WTC11 (cell line): ENCODE data around the gene KRT6A. TPM values are rescaled to one million over a fixed set of nuclear protein-coding genes. Genes with fewer than 3 reads are reported as not detected.

Source experiments
- ATAC-seq: fragments of 200-7000 bp; cut with Tn5 transposase; 2 replicates; pipeline ENCODE4 v1.10.0; 2021; ENCODE audit warnings: mild to moderate bottlenecking, moderate library complexity
- CTCF ChIA-PET: fragments of 300-600 bp; sonication (Branson Sonifier 250); formaldehyde crosslinking; loops from one replicate; lab custom pipeline; 2021; ENCODE audit warnings: antibody characterized with exemption; lab: Charles Lee
- POLR2A ChIA-PET: fragments of 350-600 bp; sonication (Branson Sonifier 250); formaldehyde crosslinking; loops from one replicate; lab custom pipeline; 2021; ENCODE audit warnings: antibody characterized with exemption; lab: Charles Lee
- DNase-seq: peaks from one replicate; pipeline ENCODE4 v3.0.0; 2021; ENCODE audit warnings: low spot score
- H3K27ac Mint-ChIP-seq: 2 replicates; pipeline ENCODE4 v1.8.0; 2021; ENCODE audit warnings: mixed read lengths
- H3K27me3 Mint-ChIP-seq: 2 replicates; pipeline ENCODE4 v1.8.0; 2021; ENCODE audit warnings: low read depth, mild to moderate bottlenecking, moderate library complexity, mixed read lengths
- H3K36me3 Mint-ChIP-seq: 2 replicates; pipeline ENCODE4 v1.8.0; 2021; ENCODE audit warnings: mixed read lengths
- H3K4me1 Mint-ChIP-seq: 2 replicates; pipeline ENCODE4 v1.8.0; 2022; ENCODE audit warnings: mixed read lengths
- H3K4me3 Mint-ChIP-seq: 2 replicates; pipeline ENCODE4 v1.8.0; 2021; ENCODE audit warnings: mild to moderate bottlenecking, moderate library complexity, mixed read lengths
- H3K9me3 Mint-ChIP-seq: 2 replicates; pipeline ENCODE4 v1.8.0; 2021; ENCODE audit warnings: mixed read lengths
- AFF4 ChIP-seq: sonication (generic); formaldehyde crosslinking; IDR thresholded peaks from 2 replicates; pipeline ENCODE4 v1.8.1; 2023; ENCODE audit warnings: mild to moderate bottlenecking, missing genetic modification reagents, borderline replicate concordance
- E2F4 ChIP-seq: sonication (generic); formaldehyde crosslinking; IDR thresholded peaks from 2 replicates; pipeline ENCODE4 v1.8.1; 2022; ENCODE audit warnings: low read depth, mild to moderate bottlenecking, moderate library complexity, missing genetic modification reagents, borderline replicate concordance
- MXD4 ChIP-seq: fragments of 250-450 bp; sonication (Bioruptor Pico); IDR thresholded peaks from 2 replicates; pipeline ENCODE4 v1.8.0; 2021; ENCODE audit warnings: mild to moderate bottlenecking, moderate library complexity, borderline replicate concordance
- NR1H2 ChIP-seq: sonication (generic); formaldehyde crosslinking; IDR thresholded peaks from 2 replicates; pipeline ENCODE4 v1.9.0; 2021; ENCODE audit warnings: mild to moderate bottlenecking, moderate library complexity, missing genetic modification reagents
- NR2C2 ChIP-seq: sonication (generic); formaldehyde crosslinking; IDR thresholded peaks from 2 replicates; pipeline ENCODE4 v1.8.0; 2022; ENCODE audit warnings: mild to moderate bottlenecking, missing genetic modification reagents
- SMAD3 ChIP-seq: sonication (generic); formaldehyde crosslinking; IDR thresholded peaks from 2 replicates; pipeline ENCODE4 v1.8.0; 2022; ENCODE audit warnings: missing genetic modification reagents, mild to moderate bottlenecking, borderline replicate concordance
- TCF7 ChIP-seq: sonication (generic); formaldehyde crosslinking; IDR thresholded peaks from 2 replicates; pipeline ENCODE4 v1.8.0; 2022; ENCODE audit warnings: mild to moderate bottlenecking, low read depth, missing genetic modification reagents, moderate library complexity
- USF1 ChIP-seq: sonication (generic); formaldehyde crosslinking; IDR thresholded peaks from 2 replicates; pipeline ENCODE4 v1.8.0; 2022; ENCODE audit warnings: mild to moderate bottlenecking, missing genetic modification reagents
- ZNF138 ChIP-seq: sonication (generic); formaldehyde crosslinking; conservative IDR thresholded peaks from 2 replicates; pipeline ENCODE4 v1.8.1; 2022; ENCODE audit warnings: mild to moderate bottlenecking, moderate library complexity, missing genetic modification reagents
- ZNF232 ChIP-seq: sonication (generic); formaldehyde crosslinking; IDR thresholded peaks from 2 replicates; pipeline ENCODE4 v1.8.0; 2022; ENCODE audit warnings: mild to moderate bottlenecking, missing genetic modification reagents
- ZNF512 ChIP-seq: sonication (generic); formaldehyde crosslinking; IDR thresholded peaks from 2 replicates; pipeline ENCODE4 v1.8.1; 2022; ENCODE audit warnings: missing genetic modification reagents, borderline replicate concordance
- ZNF671 ChIP-seq: fragments of 250-450 bp; sonication (Bioruptor Pico); IDR thresholded peaks from 2 replicates; pipeline ENCODE4 v1.8.0; 2021; ENCODE audit warnings: mild to moderate bottlenecking
- total RNA-seq: library from RNA; stranded (reverse); gene quantifications from 3 replicates; pipeline ENCODE4 v1.2.3, GENCODE V29; 2021
- TF ChIP-seq, protein P1 (sequence below): fragments of 250-450 bp; sonication (Bioruptor Pico); conservative IDR thresholded peaks from 2 replicates; pipeline ENCODE4 v1.9.0; 2021; ENCODE audit warnings: mild to moderate bottlenecking
- TF ChIP-seq, protein P2 (sequence below): fragments of 250-450 bp; sonication (Bioruptor Pico); IDR thresholded peaks from 2 replicates; pipeline ENCODE4 v1.8.0; 2021; ENCODE audit warnings: mild to moderate bottlenecking
- TF ChIP-seq, protein P3 (sequence below): sonication (generic); formaldehyde crosslinking; conservative IDR thresholded peaks from 2 replicates; pipeline ENCODE4 v1.8.1; 2022; ENCODE audit warnings: mild to moderate bottlenecking, missing genetic modification reagents
- TF ChIP-seq, protein P4 (sequence below): sonication (generic); formaldehyde crosslinking; IDR thresholded peaks from 2 replicates; pipeline ENCODE4 v1.8.0; 2022; ENCODE audit warnings: missing genetic modification reagents

The KRT6A gene
- total RNA-seq, 1 experiment from 2014 or later: not detected

DNA sequence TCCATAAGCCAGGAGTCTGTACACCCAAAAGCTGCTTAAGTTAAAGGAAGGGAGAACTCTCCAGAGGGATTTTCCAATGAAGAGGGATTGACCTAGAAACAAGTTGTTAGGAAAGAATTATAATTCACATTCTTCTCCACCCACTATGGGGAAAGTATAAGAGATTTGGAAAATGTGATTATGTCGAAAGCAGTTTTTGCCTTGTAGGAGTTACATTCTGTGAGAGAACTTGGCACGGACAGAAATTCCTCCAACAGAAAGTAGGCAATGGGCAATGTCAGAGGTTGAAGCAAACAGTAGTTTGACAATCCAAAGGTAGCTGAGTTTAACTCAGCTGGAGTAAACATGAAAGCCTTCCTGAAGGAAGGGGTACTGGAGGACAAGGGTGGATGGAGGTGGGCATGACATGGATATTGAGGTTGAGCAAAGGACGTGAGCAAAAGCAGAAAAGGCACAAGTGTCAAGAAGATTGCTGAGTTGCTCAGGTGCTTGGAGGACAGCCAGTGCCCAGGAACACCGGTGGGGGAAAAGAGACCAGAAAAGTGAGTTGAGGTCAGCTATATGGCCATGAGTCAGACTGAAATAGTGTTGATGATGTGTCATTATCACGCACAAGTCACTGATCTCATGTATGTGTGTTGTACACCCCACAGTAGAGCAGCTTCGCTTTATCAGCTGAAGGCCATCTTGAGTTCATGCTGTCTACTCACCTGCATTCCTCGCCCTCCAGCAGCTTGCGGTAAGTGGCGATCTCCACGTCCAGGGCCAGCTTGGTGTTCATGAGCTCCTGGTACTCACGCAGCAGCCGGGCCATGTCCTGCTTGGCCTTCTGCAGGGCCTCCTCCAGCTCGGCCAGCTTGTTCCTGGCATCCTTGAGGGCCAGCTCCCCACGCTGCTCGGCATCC, 23.1 kb upstream of the KRT6A start:
- Mint-ChIP-seq H3K4me3 (no peak overlapping the region), H3K27me3 (no peaks in the 10 kb centered on the region; the same call in 1 of the 2 replicates), H3K4me1 (no peaks in the 10 kb centered on the region), H3K9me3 (peaks cover 8% of the 10 kb centered on the region), H3K36me3 (peaks cover 2% of the 10 kb centered on the region; the same call in 1 of the 2 replicates), H3K27ac (no peak overlapping the region)
- ChIA-PET POLR2A (no interaction called here), CTCF (interaction anchor here (0.7 to 3.6 kb wide), 4 partner anchors 88 to 363 kb away, joined by 3 to 13 read pairs (median 3); no protein-coding TSS in a partner anchor)
- DNase-seq (no peak), ATAC-seq (no peak)
- TF ChIP-seq AFF4 (CRISPR knock-in tag) (no peak), ZNF671 (CRISPR knock-in tag) (no peak), NR1H2 (CRISPR knock-in tag) (no peak), E2F4 (CRISPR knock-in tag) (no peak), NR2C2 (CRISPR knock-in tag) (no peak), MXD4 (CRISPR knock-in tag) (no peak), USF1 (CRISPR knock-in tag) (no peak), TCF7 (CRISPR knock-in tag) (no peak), SMAD3 (CRISPR knock-in tag) (no peak), ZNF232 (no peak), ZNF138 (CRISPR knock-in tag) (no peak), ZNF512 (CRISPR knock-in tag) (no peak)
- TF ChIP-seq, protein P1, sequence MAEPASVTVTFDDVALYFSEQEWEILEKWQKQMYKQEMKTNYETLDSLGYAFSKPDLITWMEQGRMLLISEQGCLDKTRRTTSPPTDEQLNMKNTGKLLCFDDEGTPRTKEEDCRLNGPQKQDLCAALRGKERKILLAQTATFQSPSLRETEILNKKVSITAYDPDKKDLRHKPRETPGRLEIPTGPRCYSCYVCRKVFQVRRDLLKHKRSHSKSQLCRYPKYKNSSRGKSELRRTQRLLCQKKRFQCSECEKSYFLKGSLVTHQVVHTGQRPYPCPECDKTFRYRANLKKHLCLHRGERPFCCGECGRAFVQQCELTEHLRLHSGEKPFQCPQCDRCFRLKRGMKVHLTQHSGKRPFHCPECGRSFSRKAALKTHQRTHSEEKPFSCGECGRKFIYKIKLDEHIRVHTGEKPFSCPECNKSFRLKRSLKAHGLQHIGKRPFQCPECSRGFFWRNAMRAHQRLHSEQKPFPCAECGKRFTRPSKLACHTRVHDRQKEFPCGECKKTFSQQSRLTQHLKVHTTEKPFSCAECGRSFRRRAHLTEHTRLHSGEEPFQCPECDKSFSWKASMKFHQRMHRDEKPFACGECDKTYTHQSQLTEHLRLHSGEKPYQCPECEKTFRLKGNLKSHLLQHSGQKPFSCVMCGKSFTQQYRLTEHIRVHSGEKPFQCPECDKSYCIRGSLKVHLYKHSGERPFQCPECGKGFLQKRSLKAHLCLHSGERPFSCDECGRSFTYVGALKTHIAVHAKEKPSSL (CRISPR knock-in tag): no peak
- TF ChIP-seq, protein P2, sequence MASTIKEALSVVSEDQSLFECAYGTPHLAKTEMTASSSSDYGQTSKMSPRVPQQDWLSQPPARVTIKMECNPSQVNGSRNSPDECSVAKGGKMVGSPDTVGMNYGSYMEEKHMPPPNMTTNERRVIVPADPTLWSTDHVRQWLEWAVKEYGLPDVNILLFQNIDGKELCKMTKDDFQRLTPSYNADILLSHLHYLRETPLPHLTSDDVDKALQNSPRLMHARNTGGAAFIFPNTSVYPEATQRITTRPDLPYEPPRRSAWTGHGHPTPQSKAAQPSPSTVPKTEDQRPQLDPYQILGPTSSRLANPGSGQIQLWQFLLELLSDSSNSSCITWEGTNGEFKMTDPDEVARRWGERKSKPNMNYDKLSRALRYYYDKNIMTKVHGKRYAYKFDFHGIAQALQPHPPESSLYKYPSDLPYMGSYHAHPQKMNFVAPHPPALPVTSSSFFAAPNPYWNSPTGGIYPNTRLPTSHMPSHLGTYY (CRISPR knock-in tag): no peak
- TF ChIP-seq, protein P3, sequence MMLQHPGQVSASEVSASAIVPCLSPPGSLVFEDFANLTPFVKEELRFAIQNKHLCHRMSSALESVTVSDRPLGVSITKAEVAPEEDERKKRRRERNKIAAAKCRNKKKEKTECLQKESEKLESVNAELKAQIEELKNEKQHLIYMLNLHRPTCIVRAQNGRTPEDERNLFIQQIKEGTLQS: no peak
- TF ChIP-seq, protein P4, sequence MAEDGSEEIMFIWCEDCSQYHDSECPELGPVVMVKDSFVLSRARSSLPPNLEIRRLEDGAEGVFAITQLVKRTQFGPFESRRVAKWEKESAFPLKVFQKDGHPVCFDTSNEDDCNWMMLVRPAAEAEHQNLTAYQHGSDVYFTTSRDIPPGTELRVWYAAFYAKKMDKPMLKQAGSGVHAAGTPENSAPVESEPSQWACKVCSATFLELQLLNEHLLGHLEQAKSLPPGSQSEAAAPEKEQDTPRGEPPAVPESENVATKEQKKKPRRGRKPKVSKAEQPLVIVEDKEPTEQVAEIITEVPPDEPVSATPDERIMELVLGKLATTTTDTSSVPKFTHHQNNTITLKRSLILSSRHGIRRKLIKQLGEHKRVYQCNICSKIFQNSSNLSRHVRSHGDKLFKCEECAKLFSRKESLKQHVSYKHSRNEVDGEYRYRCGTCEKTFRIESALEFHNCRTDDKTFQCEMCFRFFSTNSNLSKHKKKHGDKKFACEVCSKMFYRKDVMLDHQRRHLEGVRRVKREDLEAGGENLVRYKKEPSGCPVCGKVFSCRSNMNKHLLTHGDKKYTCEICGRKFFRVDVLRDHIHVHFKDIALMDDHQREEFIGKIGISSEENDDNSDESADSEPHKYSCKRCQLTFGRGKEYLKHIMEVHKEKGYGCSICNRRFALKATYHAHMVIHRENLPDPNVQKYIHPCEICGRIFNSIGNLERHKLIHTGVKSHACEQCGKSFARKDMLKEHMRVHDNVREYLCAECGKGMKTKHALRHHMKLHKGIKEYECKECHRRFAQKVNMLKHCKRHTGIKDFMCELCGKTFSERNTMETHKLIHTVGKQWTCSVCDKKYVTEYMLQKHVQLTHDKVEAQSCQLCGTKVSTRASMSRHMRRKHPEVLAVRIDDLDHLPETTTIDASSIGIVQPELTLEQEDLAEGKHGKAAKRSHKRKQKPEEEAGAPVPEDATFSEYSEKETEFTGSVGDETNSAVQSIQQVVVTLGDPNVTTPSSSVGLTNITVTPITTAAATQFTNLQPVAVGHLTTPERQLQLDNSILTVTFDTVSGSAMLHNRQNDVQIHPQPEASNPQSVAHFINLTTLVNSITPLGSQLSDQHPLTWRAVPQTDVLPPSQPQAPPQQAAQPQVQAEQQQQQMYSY (CRISPR knock-in tag): no peak
